NB4 (cell line): ENCODE data around the gene ST14.

Experiments
- CTCF ChIP-seq: IDR thresholded peaks from one replicate; pipeline ENCODE4 v1.5.1; 2012; ENCODE audit warnings: low read depth, low read length
- MAX ChIP-seq: IDR thresholded peaks from 2 replicates; pipeline ENCODE4 v1.6.1; 2011; ENCODE audit warnings: low read depth, low read length
- POLR2A ChIP-seq: IDR thresholded peaks from 2 replicates; pipeline ENCODE4 v1.6.1; 2011; ENCODE audit warnings: mild to moderate bottlenecking; ENCODE audit not compliant: insufficient read length; ENCODE audit errors: extremely low read depth

GRCh38 chr11:130129922-130130321, 29.7 kb upstream of the ST14 start:
- no peak for TF ChIP-seq CTCF
- TF ChIP-seq POLR2A = no peak
- TF ChIP-seq MAX = no peak
